Activated gamma-delta T cell treated with Interleukin-2 at 50 U/mL for 16 hours (primary cell): Measurements from ENCODE around the gene ATP4B.

Experiments used
- DNase-seq: peaks from one replicate; pipeline ENCODE4 v3.0.0-alpha.2; 2020

The ATP4B gene

DNA sequence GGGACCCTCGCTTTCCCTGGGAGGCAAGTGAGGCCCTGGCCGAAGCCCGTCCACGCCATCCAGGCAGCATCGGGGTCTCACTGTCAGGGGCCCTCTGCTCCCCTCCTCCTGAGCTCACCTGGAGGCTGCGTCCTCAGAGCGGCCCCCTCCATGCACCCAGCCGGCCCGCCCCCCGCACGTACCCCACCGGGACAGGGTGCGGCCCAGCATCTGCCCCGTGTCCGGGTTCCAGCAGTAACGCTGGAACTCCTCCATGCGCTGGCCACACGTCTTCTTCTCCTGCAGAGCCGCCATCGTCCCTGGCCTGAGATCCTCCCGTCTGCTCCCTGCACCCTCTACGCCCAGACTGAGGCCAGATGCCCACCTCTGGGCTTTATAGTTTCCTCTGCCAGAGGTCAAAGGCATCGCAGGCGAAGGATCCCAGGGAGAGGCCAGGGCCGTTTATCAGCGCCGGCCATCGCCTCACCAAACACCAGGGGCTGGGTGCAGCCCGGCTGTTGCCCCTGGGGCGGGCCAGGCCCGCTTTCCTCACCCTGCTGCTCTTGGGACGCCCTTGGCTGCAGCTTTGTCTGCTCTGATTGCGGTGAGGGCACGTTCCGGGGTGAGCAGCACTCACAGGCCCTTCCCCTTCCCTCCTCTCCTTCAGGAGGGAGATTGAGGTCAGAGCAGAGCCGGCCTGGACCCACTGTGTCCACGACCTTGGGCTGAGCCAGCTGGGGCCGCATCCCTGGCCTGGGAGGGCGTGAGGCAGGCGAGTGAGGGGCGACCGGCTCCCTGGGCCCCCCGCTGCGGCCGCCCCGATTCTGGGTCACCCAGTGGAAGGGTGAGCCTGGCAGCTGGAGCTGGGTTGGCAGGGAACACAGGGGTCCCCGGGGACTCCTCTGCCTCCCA lies at the start of gene ATP4B:
ATP4B (minus strand) TSS at position 348 of the 891 bp plus-strand sequence; CDS start at position 294, 54 bp downstream.
- no peak for DNase-seq

DNA sequence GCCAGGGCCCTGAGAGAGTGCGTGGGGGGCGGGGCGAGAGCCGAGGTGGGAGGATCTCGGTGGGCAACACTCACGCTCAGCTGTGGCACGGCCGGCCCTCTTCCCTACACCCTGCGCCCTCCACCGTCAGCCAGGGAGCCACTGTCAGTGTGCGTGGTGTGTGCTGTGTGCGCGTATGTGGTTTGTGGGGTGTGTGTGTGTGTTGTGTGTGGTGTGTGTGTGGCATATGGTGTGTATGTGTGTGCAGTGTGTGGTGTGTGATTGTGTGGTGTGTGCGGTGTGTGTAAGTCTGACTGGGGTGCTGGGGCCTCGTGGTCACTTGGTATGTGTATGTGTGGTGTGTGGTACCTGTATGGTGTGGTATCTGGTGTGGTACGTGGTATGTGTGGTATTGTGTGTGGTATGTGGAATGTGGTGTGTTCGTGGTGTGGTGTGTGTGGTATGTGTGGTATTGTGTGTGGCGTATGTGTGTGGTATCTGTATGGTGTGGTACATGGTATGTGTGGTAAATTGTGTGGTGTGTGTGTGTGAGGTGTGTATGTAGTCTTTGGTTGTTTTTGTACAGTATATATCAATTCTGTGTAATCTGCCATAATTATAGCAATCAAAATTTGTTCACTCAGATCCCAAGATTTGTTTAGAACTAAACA lies 14.1 kb upstream of the ATP4B start:
- no peak for DNase-seq

DNA sequence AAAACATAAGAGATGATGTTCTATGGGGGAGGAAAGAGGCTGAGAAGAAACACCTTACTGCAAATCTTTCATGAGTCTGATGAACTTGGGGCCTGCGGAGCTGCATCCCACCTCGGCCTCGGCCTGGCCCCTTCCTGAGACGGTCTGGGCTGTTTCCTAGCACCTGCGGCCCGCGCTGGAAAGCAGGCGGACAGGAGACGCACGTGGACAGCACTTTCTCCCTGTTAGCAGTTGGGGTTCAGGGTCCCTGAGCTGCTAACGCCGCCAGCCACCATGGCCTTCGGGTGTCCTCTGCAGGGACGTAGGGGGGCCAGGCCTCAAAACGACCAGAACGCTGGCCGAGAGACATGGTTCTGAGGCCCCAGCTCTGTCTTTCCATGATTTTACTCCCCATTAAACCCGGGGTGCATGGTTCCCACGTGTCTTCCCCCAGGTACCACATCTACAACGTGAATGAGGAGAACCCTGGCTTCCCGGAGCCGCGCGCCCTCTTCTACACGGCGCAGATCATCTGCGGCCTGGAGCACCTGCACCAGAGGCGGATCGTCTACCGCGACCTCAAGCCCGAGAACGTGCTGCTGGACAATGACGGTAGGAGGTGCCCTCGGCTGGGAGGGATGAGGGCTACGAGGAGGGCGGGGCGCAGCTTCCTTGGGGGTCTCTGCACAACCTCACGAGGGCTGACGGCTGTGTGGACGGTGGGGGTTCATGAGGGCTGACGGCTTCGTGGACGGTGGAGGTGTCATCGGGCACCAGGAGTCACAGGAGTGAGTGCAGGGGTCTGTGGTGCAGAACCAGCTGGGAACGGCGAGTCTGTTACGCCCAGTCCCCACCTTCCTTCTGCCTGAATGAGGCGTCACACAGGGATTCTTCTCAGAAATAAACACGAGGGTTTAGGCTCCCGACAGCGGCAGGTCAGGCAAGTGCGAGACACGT lies 13.3 kb upstream of the ATP4B start:
- no peak for DNase-seq

DNA sequence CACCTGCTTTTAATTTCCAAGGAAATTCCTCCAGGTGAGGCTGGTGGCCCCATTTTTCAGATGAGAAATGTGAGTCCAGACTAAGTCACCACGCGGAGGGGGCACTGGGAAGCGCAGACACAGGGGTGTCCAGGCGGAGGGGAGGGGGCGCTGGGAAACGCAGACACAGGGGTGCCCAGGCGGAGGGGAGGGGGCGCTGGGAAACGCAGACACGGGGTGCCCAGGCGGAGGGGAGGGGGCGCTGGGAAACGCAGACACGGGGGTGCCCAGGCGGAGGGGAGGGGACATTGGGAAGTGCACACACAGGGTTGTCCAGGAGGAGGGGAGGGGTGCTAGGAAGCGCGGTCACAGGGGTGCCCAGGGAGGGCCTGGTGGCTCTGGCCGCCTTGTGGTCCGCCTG lies 12.5 kb upstream of the ATP4B start:
- DNase-seq: no peak

DNA sequence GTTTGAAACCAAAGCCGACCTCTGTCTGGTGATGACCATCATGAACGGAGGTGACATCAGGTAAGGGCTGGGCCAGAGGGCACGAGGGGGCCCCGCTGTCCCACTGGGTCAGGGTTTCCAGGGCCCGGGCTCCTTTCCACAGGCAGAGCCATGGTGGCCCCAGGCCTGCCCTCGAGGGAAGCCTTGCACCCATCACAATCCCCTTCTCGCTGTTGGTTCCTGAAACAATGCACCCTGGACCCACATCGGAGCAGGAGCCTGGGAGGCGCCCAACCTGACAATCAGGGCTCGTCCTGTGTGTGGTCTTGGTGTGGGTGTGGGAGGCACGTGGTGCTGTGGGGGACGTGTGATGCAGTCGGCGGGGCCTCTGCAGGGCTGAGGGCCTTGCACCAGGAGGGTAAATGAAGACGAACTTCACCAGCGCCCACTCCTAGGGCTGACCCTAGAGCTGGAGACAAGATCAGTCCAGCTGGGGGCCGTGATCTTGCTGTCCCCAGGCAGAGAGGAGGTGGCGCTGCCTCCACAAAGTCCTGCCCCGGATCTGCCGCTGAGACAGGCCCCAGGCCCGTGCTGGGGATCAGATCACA lies 11.8 kb upstream of the ATP4B start:
- no peak for DNase-seq

DNA sequence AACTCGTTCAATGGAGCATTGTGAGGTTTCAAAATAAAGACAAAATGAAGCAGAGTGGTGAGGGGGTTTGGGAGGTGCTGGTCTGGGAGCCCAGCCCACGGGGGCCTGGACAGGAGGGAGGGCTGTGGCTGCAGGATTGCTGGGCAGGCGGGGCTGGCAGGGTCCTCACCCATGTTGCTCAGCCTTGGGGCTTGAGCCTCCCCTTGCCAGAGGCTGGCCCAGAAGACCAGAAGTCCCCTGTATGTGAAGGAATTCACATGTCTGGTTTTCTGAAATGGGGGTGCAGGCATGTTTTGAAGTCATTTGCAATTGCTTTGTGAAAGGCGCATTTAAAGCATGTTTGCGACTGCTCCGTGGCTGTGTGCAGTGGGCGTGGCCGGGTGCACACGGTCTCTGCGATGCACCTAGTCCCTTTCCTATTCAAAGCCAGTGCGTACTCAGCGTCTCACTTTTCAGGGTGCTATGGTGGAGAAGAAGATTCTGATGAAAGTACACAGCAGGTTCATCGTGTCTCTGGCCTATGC lies 11.3 kb upstream of the ATP4B start:
- DNase-seq: no peak

DNA sequence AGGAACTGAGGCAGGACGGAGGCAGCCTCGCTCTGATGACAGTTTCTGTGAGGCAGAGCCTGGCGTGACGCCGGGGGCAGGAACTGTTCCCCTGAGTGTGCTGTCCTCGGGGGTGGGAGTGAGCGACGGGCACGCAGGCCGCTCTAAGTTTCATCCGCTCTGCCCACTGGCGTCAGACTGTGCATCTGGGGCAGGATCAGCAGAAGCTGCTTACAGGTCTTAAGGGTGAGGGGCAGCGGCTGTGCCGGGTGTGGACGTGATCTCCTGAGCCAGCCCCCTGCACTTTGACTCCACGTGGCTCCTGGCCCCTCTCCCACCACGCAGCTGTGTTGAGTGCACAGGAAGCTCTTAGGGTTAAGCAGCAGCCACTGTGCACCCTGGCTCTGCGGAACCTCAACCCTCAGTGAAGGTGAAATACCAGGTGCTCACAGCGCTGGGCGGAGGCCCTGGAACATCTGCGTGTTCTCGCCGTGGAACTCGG lies 10.5 kb upstream of the ATP4B start:
- no peak for DNase-seq

DNA sequence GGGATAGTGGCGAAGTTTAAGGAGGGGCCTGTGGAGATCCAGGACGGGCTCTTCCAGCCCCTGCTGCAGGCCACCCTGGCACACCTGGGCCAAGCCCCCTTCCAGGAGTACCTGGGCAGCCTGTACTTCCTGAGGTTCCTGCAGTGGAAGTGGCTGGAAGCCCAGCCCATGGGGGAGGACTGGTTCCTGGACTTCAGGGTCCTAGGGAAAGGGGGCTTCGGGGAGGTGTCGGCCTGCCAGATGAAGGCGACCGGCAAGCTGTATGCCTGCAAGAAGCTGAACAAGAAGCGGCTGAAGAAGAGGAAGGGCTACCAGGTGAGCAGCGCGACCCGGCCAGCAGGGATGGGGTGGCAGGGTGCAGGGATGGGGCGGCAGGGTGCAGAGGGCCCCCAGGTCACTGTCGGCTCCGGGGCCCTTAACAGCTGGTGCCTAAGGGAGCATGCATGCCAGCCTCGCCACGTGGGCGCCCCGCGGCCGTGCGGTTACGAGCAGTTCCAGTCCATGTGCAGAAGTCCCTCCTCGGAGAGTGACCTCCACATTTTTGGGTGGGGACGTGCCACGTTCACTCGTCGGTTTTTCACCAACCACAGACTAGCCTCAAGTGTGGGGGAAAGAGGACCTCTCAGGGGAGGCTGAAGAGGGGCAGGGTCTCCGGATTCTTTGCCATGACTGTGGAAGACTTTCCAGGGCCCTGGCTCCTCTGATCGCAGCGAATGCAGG lies 9.9 kb upstream of the ATP4B start:
- no peak for DNase-seq

DNA sequence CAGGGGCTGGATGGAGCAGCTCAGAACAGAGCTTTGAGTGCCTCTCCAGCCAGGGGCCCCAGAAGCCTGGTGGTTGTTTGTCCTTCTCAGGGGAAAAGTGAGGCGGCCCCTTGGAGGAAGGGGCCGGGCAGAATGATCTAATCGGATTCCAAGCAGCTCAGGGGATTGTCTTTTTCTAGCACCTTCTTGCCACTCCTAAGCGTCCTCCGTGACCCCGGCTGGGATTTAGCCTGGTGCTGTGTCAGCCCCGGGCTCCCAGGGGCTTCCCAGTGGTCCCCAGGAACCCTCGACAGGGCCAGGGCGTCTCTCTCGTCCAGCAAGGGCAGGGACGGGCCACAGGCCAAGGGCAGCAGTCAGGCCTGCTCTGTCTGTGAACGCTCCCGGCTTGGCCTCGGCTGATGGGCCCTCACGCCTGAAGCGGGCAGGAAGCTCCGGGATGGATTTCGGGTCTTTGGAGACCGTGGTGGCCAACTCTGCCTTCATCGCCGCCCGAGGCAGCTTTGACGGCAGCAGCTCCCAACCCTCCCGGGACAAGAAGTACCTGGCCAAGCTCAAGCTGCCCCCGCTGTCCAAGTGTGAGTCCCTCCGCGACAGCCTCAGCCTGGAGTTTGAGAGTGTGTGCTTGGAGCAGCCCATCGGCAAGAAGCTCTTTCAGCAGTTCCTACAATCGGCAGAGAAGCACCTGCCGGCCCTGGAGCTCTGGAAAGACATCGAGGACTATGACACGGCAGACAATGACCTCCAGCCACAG lies 9.1 kb upstream of the ATP4B start, which contains the start of gene GRK1:
GRK1 (plus strand) TSS at position 269 of the 751 bp plus-strand sequence; CDS start at position 437, 168 bp downstream.
- no peak for DNase-seq

DNA sequence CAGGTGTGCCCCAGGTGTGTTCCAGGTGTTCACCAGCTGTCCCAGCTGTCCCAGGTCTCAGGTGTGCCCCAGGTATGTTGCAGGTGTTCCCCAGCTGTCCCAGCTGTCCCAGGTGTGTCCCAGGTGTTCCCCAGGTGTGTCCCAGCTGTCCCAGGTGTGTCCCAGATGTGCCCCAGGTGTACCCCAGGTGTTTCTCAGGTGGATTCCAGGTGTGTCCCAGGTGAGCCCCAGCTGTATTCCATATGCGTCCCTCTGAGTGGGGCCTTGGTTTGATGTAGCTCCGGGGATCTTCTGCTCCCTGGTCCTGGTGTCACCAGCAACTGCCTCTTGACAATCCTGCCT lies 8.3 kb upstream of the ATP4B start:
- no peak for DNase-seq

DNA sequence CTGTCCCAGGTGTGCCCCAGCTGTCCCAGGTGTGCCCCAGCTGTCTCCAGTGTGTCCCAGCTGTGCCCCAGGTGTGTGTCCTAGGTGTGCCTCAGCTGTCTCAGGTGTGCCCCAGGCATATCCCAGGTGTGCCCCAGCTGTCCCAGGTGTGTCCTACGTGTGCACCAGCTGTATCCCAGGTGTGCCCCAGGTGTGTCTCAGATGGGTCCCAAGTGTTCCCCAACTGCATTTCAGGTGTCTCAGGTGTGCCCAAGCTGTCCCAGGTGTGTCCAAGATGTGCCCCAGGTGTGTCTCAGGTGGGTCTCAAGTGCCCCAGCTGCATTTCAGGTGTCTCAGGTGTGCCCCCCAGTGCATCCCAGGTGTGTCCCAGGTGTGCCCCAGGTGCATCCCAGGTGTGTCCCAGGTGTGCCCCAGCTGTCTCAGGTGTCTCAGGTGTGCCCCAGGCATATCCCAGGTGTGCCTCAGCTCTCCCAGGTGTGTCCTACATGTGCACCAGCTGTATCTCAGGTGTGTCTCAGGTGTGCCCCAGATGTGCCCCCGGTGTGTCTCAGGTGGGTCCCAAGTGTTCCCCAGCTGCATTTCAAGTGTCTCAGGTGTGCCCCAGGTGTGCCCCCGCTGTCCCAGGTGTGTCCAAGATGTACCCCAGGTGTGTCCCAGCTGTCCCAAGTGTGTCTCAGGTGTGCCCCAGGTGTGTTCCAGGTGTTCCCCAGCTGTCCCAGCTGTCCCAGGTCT lies 7.8 kb upstream of the ATP4B start:
- no peak for DNase-seq

DNA sequence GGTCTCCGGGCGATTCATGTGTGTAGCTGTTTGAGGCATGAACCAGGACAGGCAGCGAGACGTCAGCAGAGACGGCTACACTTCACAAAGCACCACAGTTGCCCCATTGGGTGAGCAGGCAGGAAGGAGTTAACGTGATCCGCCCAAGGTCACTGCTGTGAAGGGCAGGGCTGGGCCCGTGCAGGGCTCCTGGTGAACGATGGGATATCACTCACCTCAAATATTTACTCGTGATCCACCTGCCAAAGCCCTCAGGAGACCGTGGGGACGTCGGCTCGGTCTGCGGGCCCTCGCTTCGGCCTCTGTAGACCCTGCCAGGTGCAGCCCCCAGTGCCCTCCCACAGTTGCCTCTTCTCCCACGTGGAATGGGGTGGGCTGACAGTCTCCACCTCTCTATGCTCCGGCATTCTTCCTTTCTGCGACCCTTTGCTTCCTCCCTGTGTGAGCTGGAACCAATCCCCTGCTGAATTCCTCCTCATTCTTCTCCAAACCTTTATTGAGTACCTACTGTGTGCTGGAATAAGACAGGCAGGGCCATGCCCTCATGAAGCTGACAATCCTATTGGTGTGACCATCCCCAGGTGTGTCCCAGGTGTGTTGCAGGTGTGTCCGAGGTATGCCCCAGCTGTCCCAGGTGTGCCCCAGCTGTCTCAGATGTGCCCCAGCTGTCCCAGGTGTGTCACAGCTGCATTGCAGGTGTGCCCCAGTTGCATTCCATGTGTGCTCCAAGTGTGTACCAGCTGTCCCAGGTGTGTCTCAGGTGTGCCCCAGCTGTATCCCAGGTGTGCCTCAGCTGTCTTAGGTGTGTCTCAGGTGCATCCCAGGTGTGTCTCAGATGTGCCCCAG lies 7.0 kb upstream of the ATP4B start:
- DNase-seq: no peak

DNA sequence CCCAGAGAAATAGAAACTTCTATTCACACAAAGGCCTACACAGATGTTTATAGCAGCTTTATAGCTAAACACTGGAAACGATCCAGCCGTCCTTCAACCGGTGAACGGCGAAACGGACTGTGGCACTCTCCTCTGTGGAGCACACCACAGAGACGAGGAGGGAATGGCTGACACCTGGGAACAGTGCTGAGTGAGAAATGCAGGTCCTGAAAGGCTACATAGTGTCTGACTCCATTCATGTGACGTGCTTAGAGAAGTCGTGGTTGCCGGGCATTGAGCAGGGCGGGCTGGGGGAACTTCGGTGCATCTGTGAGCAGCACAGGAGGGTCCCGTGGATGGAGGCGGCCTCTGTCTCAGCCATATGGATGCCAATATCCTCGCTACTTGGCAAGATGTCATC lies 5.9 kb upstream of the ATP4B start:
- DNase-seq: no peak

DNA sequence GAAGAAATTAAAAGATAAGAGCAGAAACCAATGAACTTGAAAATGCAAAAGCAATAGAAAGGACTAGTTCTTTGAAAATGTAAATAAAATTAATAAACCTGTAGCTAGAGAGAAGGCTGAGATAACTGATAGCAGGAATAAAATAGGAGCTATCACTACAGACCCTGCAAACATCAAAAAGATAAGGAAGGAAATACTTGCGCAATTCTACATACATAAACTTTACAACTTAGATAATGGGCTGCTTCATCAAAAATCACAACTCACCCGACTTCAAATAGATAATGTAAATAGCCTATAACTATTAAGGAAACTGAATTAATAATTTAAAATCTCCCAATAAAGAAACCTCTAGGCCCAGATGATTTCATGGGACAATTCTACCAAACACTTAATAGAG lies 3.5 kb upstream of the ATP4B start:
- DNase-seq: no peak

DNA sequence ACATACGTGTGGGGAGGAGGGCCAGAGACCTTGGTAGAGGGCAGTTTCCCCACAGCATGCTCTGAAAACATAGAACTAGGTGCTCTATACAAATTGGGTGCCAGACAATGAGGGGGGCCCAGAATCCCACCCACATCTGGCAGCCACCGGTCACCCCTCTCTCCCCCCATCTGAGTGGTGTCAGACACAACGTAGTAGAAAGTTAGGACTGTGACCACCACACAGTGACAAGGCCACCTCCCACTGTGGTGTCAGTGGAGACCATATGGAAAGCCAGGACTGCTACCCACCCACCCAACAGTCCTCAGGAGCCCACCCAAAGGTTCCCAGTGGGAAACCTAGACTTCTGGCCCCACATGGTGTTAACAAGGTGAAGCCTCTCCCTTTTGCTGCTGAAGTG lies 2.1 kb upstream of the ATP4B start:
- no peak for DNase-seq

DNA sequence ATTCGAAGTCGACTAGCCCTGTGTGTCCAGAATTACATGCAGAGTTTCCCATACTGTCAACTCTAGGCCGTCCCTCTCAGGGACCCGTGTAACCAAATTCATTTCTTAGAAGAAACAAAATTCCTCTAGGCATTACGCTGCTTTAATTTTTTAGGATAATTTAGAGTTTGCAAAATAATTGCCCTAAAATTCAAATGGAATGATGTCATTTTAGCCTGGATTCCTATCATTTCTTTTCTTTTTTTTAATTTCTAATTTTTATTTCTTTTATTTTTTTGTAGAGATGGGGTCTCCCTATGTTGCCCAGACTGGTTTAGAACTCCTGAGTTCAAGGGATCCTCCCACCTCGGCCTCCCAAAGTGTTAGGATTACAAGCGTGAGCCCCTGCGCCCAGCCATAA lies 1.3 kb upstream of the ATP4B start:
- DNase-seq: no peak

DNA sequence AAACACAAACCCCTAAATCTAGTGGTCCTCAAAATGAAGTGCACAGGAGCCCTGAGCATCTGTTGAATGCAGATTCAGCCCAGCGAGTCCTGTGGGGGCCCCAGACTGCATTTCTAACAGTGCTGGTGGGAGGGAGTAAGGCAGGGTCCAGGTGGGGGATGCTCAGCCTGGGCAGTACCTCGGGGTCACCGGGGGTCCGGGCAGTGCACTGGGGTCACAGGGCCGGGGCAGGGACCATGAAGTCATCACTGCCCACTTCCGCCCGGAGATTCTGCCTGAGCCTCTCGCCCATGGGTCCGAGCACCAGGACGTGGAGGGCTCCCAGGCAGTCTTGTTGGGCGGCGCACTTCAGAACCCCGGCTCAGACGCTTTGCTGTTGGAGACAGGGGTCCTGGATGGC lies 838 bp upstream of the ATP4B start:
- no peak for DNase-seq

DNA sequence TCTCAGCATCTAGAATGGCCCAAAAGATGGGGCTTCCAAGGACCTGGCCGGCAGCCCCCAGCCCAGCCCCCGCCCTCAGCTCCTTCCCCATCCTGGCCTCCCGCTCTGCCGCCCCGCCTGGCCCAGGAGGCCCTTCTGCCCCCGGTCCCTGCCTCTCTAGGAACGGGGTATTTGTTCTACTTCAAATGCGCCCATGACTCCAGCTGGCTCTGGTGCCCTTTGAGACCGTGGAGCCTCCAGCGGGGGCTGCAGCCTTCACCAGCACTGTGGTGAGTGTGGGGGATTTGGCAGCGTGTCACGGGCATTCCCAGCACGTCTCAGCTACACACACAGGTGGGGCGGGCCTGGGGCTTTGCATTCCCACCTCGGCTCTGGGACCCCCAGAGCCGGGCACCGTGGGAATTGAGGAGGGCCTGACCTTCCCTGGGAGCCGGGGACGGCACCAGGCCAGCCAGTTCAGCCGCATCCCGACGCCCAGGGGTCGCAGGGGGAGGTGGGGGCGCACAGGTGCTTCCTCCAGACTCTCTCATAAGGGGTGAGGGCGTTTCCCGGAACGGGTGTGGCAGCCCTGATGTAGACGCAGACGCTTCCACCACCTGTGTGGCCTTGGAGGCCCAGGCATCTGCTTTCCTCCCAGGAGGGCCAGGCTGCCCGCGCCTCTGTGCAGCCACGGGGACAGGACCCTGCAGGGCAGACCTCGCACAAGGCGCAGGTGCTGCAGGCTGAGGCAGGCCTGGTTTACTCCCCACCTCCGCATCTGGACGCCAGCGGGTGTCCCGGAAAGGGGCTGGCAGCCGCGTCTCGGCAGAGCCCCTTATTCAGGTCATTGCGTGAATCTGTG lies 947 bp downstream of the ATP4B start:
- no peak for DNase-seq
